ENCODE measurements around the gene CELSR1. TPM values are rescaled to one million over a fixed set of nuclear protein-coding genes. Genes with fewer than 3 reads are reported as not detected.

Gene CELSR1
- total RNA-seq, 4 donors from 2014 or later: 18.4 to 56.0 (median 31.0) TPM

GRCh38 chr22:46466255-46466676 lies 71.2 kb downstream of the CELSR1 start:
- no peaks in the 10 kb centered on the region for H3K27me3 ChIP-seq
- H3K9me3 ChIP-seq: no peaks in the 10 kb centered on the region
- no peak for DNase-seq
- H3K4me3 ChIP-seq (replicated peaks in 1 of 3): no peak overlapping the region
- H3K27ac ChIP-seq: peak overlapping the region in 1 of 3 donors; percentile 56
- TF ChIP-seq CTCF (IDR thresholded peaks at IDR 0.05) (no peak), POLR2A (IDR thresholded peaks at IDR 0.05) (no peak)
- peaks cover 20 to 23% of the 10 kb centered on the region in 2 donors for H3K4me1 ChIP-seq
- intact Hi-C loops (cut with DNase I): loop anchor here (10.0 kb wide), 1 partner anchor 91 kb away; no protein-coding TSS in a partner anchor
- 76 to 81% methylated on average over 6 to 7 of the region's 10 CpGs for WGBS, 2 donors
- H3K36me3 ChIP-seq: no peaks in the 10 kb centered on the region

- no peaks in the 10 kb centered on the region for H3K9me3 ChIP-seq
- DNase-seq: no peak
- no peak for TF ChIP-seq POLR2A (IDR thresholded peaks at IDR 0.05)
- no peak for TF ChIP-seq CTCF (IDR thresholded peaks at IDR 0.05)
- 48 to 54% methylated on average over 12 of the region's 12 CpGs for WGBS, 2 donors
- peak overlapping the region in 2 of 3 donors; percentile 56 for H3K27ac ChIP-seq
- intact Hi-C loops (cut with DNase I): loop anchor here (10.0 kb wide), 1 partner anchor 91 kb away; no protein-coding TSS in a partner anchor
- peaks cover 20 to 23% of the 10 kb centered on the region in 2 donors for H3K4me1 ChIP-seq
- no peaks in the 10 kb centered on the region for H3K36me3 ChIP-seq
- no peak overlapping the region for H3K4me3 ChIP-seq (replicated peaks in 1 of 3)
- no peaks in the 10 kb centered on the region for H3K27me3 ChIP-seq
These were observed 71.6 kb downstream of the CELSR1 start for GRCh38 chr22:46465793-46466192.

- intact Hi-C loops (cut with DNase I): loop anchor here (10.0 kb wide), 1 partner anchor 91 kb away; no protein-coding TSS in a partner anchor
- Histone ChIP-seq H3K27ac (peak overlapping the region in 2 of 3 donors; percentile 56 to 70), H3K9me3 (no peaks in the 10 kb centered on the region), H3K36me3 (no peaks in the 10 kb centered on the region), H3K27me3 (no peaks in the 10 kb centered on the region), H3K4me1 (peaks cover 20 to 23% of the 10 kb centered on the region in 2 donors), H3K4me3 (replicated peaks in 1 of 3) (no peak overlapping the region)
- TF ChIP-seq CTCF (IDR thresholded peaks at IDR 0.05): no peak
- no peak for TF ChIP-seq POLR2A (IDR thresholded peaks at IDR 0.05)
- WGBS, 2 donors: 33 to 53% methylated on average over 4 to 10 of the region's 11 CpGs
- DNase-seq: peak; percentile 63 to 66
These were observed 72.1 kb downstream of the CELSR1 start for GRCh38 chr22:46465345-46465720.

DNA sequence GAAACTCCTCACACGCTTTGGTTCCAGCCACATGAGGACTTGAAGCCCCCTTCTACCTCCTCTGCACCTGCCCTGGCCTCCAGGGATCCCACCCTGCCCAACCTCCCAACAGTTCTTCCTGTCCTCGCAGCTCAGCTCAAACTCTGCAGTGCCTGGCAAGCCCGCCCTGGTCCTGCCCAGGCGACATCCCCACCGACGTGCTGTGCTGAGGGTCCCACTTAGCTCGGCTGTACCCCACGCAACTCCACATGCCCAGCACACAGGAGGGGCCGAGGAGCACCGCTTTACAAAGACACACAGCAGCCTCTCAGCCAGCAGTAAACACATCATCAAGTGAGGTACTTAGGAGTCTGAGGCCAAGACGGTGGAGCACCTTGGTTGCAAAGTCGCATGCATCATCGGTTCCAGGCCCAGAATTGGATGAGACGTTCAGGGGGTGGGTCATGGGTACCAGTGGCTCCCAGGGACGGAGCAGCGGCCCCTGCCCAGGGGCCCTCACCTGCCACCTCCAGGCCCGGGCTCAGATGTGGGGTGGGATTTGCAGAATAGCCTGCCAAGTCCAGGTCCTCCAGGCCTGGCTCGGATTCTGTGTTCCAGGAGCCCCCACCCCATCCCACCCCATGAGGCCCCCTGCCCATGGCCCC lies 72.6 kb downstream of the CELSR1 start:
- Histone ChIP-seq H3K27ac (peak overlapping the region in 2 of 3 donors; percentile 56 to 70), H3K27me3 (no peaks in the 10 kb centered on the region), H3K9me3 (no peaks in the 10 kb centered on the region), H3K36me3 (no peaks in the 10 kb centered on the region), H3K4me3 (replicated peaks in 1 of 3) (no peak overlapping the region), H3K4me1 (peaks cover 20 to 23% of the 10 kb centered on the region in 2 donors)
- intact Hi-C loops (cut with DNase I): loop anchor here (10.0 kb wide), 1 partner anchor 90 kb away; no protein-coding TSS in a partner anchor
- 56 to 58% methylated on average over 10 to 14 of the region's 18 CpGs for WGBS, 2 donors
- TF ChIP-seq POLR2A (IDR thresholded peaks at IDR 0.05) (no peak), CTCF (IDR thresholded peaks at IDR 0.05) (no peak)
- peak; percentile 29 to 34 for DNase-seq

GRCh38 chr22:46464296-46464695 lies 73.1 kb downstream of the CELSR1 start:
- Histone ChIP-seq H3K4me3 (replicated peaks in 1 of 3) (no peak overlapping the region), H3K27me3 (no peaks in the 10 kb centered on the region), H3K9me3 (no peaks in the 10 kb centered on the region), H3K36me3 (no peaks in the 10 kb centered on the region), H3K4me1 (peaks cover 20 to 23% of the 10 kb centered on the region in 2 donors), H3K27ac (peak overlapping the region in 1 of 3 donors; percentile 70)
- no peak for TF ChIP-seq CTCF (IDR thresholded peaks at IDR 0.05)
- TF ChIP-seq POLR2A (IDR thresholded peaks at IDR 0.05): no peak
- WGBS, 2 donors: 93 to 95% methylated on average over 8 of the region's 8 CpGs
- intact Hi-C loops (cut with DNase I): loop anchor here (10.0 kb wide), 1 partner anchor 89 kb away; no protein-coding TSS in a partner anchor
- no peak for DNase-seq

All from thyroid gland (tissue), 4 donors.